ENCODE results near the gene MICA.

MICA gene

GRCh38 chr6:31366693-31367470, 36.5 kb upstream of the MICA start (continued):
- TF ChIP-seq ZNF585B (tag by site-specific recombination; IDR thresholded peaks at IDR 0.05), result no peak
- TF ChIP-seq ZNF37A (tag by site-specific recombination; IDR thresholded peaks at IDR 0.05), result no peak
- no peak for TF ChIP-seq ZNF280C (tag by site-specific recombination; IDR thresholded peaks at IDR 0.05)
- no peak for TF ChIP-seq ZBTB44 (tag by site-specific recombination; IDR thresholded peaks at IDR 0.05)
- TF ChIP-seq ZNF274 (IDR thresholded peaks at IDR 0.05; ENCODE audit: low read length), result no peak
- no peak for TF ChIP-seq ZNF274 (tag by site-specific recombination; IDR thresholded peaks at IDR 0.05; ENCODE audit: borderline replicate concordance)
- no peak for TF ChIP-seq SETDB1 (IDR thresholded peaks at IDR 0.05; ENCODE audit: insufficient read length, low read length)
- no peak for TF ChIP-seq BCL11B (tag by site-specific recombination; IDR thresholded peaks at IDR 0.05; ENCODE audit: low read depth)
- TF ChIP-seq ZNF768 (tag by site-specific recombination; IDR thresholded peaks at IDR 0.05), result no peak
- TF ChIP-seq ZSCAN30 (tag by site-specific recombination; IDR thresholded peaks at IDR 0.05), result no peak
- no peak for TF ChIP-seq OSR2 (tag by site-specific recombination; IDR thresholded peaks at IDR 0.05)
- no peak for TF ChIP-seq ZNF138 (tag by site-specific recombination; IDR thresholded peaks at IDR 0.05; ENCODE audit: borderline replicate concordance)
- no peak for TF ChIP-seq ZNF214 (tag by site-specific recombination; IDR thresholded peaks at IDR 0.05; ENCODE audit: borderline replicate concordance)
- no peak for TF ChIP-seq ZNF19 (tag by site-specific recombination; IDR thresholded peaks at IDR 0.05; ENCODE audit: low read depth)
- TF ChIP-seq ZSCAN4 (tag by site-specific recombination; IDR thresholded peaks at IDR 0.05), result 0 out of 2 replicates have a peak, but pooled peaks have one; percentile 44
- no peak for TF ChIP-seq TSHZ1 (tag by site-specific recombination; IDR thresholded peaks at IDR 0.05; ENCODE audit: borderline replicate concordance)
- 0 out of 2 replicates have a peak, but pooled peaks have one; percentile 14 for TF ChIP-seq ZIC2 (tag by site-specific recombination; IDR thresholded peaks at IDR 0.05)
- TF ChIP-seq ZBTB11 (tag by site-specific recombination; conservative IDR thresholded peaks at IDR 0.05; ENCODE audit: low read depth), result 0 out of 2 replicates have a peak, but pooled peaks have one; percentile 30
- TF ChIP-seq ZBTB48 (tag by site-specific recombination; IDR thresholded peaks at IDR 0.05), result no peak; the same call in 1 of the 2 replicates
- TF ChIP-seq PRDM1 (tag by site-specific recombination; IDR thresholded peaks at IDR 0.05), result no peak
- TF ChIP-seq ZNF362 (tag by site-specific recombination; IDR thresholded peaks at IDR 0.05), result no peak
- no peak for TF ChIP-seq SCRT1 (tag by site-specific recombination; IDR thresholded peaks at IDR 0.05; ENCODE audit: borderline replicate concordance)
- TF ChIP-seq ZNF140 (tag by site-specific recombination; IDR thresholded peaks at IDR 0.05), result no peak
- TF ChIP-seq ZNF391 (tag by site-specific recombination; IDR thresholded peaks at IDR 0.05; ENCODE audit: borderline replicate concordance, low read depth), result peak; percentile 79; the same call in 1 of the 2 replicates
